Measurements from ENCODE around the gene EIF4E. TPM values are rescaled to one million over a fixed set of nuclear protein-coding genes. Genes with fewer than 3 reads are reported as not detected.

Gene EIF4E
- polyA plus RNA-seq, 1 donor from 2014 or later: 189 TPM

DNA sequence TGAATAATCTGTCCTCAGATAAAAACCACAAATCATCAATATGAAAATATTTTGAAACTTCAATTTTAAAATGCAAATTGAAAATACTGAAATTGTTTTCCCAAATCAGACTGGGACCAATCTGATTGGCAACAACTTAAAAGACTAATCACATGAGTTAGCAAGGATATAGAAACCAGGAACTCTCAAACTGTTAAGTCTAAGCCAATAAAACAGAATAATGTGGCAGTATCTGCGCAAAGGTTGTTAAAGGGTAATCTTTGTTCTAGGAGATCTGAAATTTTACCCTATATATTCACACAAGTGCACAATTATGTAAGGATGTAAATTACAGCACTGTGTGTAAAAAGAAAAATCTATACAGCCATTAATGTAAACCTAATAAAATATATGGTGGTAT lies 29.7 kb downstream of the EIF4E start:
- Histone ChIP-seq H3K27me3 (ENCODE audit: insufficient read depth, low read depth, low read length) (no peaks in the 10 kb centered on the region), H2AFZ (ENCODE audit: low read depth, low read length) (no peak overlapping the region), H4K20me1 (ENCODE audit: insufficient read depth) (no peaks in the 10 kb centered on the region), H3K27ac (ENCODE audit: low read length) (no peak overlapping the region), H3K4me2 (ENCODE audit: low read length) (no peak overlapping the region), H3K79me2 (replicated peaks; ENCODE audit: insufficient read depth, low read length) (peaks cover 30% of the 10 kb centered on the region), H3K4me3 (ENCODE audit: low read length) (no peak overlapping the region), H3K9me2 (ENCODE audit: insufficient read depth, low read length) (no peaks in the 10 kb centered on the region), H3K36me3 (ENCODE audit: insufficient read depth, low read length) (no peaks in the 10 kb centered on the region), H3F3A (ENCODE audit: insufficient read depth, low read length, poor library complexity, severe bottlenecking) (no peaks in the 10 kb centered on the region), H3K9ac (ENCODE audit: low read length) (no peak overlapping the region), H3K9me3 (ENCODE audit: low read length) (no peaks in the 10 kb centered on the region)
- TF ChIP-seq TAF1 (IDR thresholded peaks at IDR 0.05; ENCODE audit: low read depth) (no peak), CTCF (IDR thresholded peaks at IDR 0.05; ENCODE audit: poor library complexity, severe bottlenecking) (no peak), EZH2 (IDR thresholded peaks at IDR 0.05; ENCODE audit: borderline replicate concordance, insufficient read depth, low read length, poor library complexity, severe bottlenecking) (no peak), EP300 (conservative IDR thresholded peaks at IDR 0.05; ENCODE audit: poor library complexity, severe bottlenecking) (no peak), RAD21 (conservative IDR thresholded peaks at IDR 0.05) (no peak), REST (IDR thresholded peaks at IDR 0.05; ENCODE audit: borderline replicate concordance) (no peak), MXI1 (conservative IDR thresholded peaks at IDR 0.05; ENCODE audit: poor library complexity, severe bottlenecking) (no peak), POLR2AphosphoS5 (IDR thresholded peaks at IDR 0.05) (no peak), SMC3 (conservative IDR thresholded peaks at IDR 0.05; ENCODE audit: poor library complexity) (no peak)

- no peak overlapping the region for H3K27ac ChIP-seq (ENCODE audit: low read length)
- H3K79me2 ChIP-seq (replicated peaks; ENCODE audit: insufficient read depth, low read length): peaks cover 8% of the 10 kb centered on the region
- no peaks in the 10 kb centered on the region for H3F3A ChIP-seq (ENCODE audit: insufficient read depth, low read length, poor library complexity, severe bottlenecking)
- H2AFZ ChIP-seq (ENCODE audit: low read depth, low read length): no peak overlapping the region
- H3K4me3 ChIP-seq (ENCODE audit: low read length): no peak overlapping the region
- H3K36me3 ChIP-seq (ENCODE audit: insufficient read depth, low read length): no peaks in the 10 kb centered on the region
- H3K27me3 ChIP-seq (ENCODE audit: insufficient read depth, low read depth, low read length): no peaks in the 10 kb centered on the region
- no peaks in the 10 kb centered on the region for H3K9me3 ChIP-seq (ENCODE audit: low read length)
- no peak overlapping the region for H3K4me2 ChIP-seq (ENCODE audit: low read length)
- TF ChIP-seq POLR2AphosphoS5 (IDR thresholded peaks at IDR 0.05): no peak
- no peak for TF ChIP-seq REST (IDR thresholded peaks at IDR 0.05; ENCODE audit: borderline replicate concordance)
- TF ChIP-seq EZH2 (IDR thresholded peaks at IDR 0.05; ENCODE audit: borderline replicate concordance, insufficient read depth, low read length, poor library complexity, severe bottlenecking): no peak
- no peak for TF ChIP-seq TAF1 (IDR thresholded peaks at IDR 0.05; ENCODE audit: low read depth)
- TF ChIP-seq SMC3 (conservative IDR thresholded peaks at IDR 0.05; ENCODE audit: poor library complexity): no peak
- TF ChIP-seq CTCF (IDR thresholded peaks at IDR 0.05; ENCODE audit: poor library complexity, severe bottlenecking): no peak
- TF ChIP-seq RAD21 (conservative IDR thresholded peaks at IDR 0.05): no peak
- TF ChIP-seq MXI1 (conservative IDR thresholded peaks at IDR 0.05; ENCODE audit: poor library complexity, severe bottlenecking): no peak
- no peak for TF ChIP-seq EP300 (conservative IDR thresholded peaks at IDR 0.05; ENCODE audit: poor library complexity, severe bottlenecking)
- H3K9me2 ChIP-seq (ENCODE audit: insufficient read depth, low read length): no peaks in the 10 kb centered on the region
- H3K9ac ChIP-seq (ENCODE audit: low read length): no peak overlapping the region
- no peaks in the 10 kb centered on the region for H4K20me1 ChIP-seq (ENCODE audit: insufficient read depth)
Observed at GRCh38 chr4:98891478-98892337, 37.2 kb downstream of the EIF4E start.
